Adrenal gland (tissue), 5 donors: ENCODE data around the gene MAP3K2.

ENCODE experiments used
- CTCF ChIP-seq, 6 experiments: fragments of 450-650 bp in 4 of 6; fragments of 200-600 bp in 2 of 6; sonication (generic) in 1 of 6; IDR thresholded peaks; 1 replicate in 5 of 6; 2 replicates in 1 of 6; pipeline versions ENCODE4 v1.5.1 to v1.8.0; 2016 to 2021; ENCODE audit warnings: antibody characterized with exemption in 6 of 6, mild to moderate bottlenecking in 2 of 6, moderate library complexity in 1 of 6
- POLR2A ChIP-seq, 2 donors: fragments of 450-650 bp; IDR thresholded peaks; one replicate each; pipeline ENCODE4 v1.6.1; 2017; ENCODE audit warnings: antibody characterized with exemption in 2 of 2, mild to moderate bottlenecking in 2 of 2, moderate library complexity in 1 of 2
- donor health status: DM: no; HTN: no; CAD: no.

- TF ChIP-seq CTCF (IDR thresholded peaks at IDR 0.05), result no peak
- no peak for TF ChIP-seq POLR2A (IDR thresholded peaks at IDR 0.05)
These were observed 78.3 kb downstream of the MAP3K2 start for GRCh38 chr2:127309468-127309867.
